HepG2 (cell line): ENCODE measurements around the gene BTBD3. TPM values are rescaled to one million over a fixed set of nuclear protein-coding genes. Genes with fewer than 3 reads are reported as not detected.

Source experiments
- ATF7 ChIP-seq, 2 experiments: fragments of 450-650 bp in 1 of 2; sonication (generic) in 1 of 2; formaldehyde crosslinking in 1 of 2; IDR thresholded peaks; 2 replicates each; pipeline versions ENCODE4 v1.4.0 to v1.6.1; 2016 to 2020; ENCODE audit warnings: antibody characterized with exemption in 1 of 2, mild to moderate bottlenecking in 1 of 2, missing genetic modification reagents in 1 of 2
- CREB1 ChIP-seq, 2 experiments: fragments of 450-650 bp in 1 of 2; IDR thresholded peaks; 2 replicates each; pipeline ENCODE4 v1.6.1; 2016 to 2017; ENCODE audit warnings: control low read depth in 1 of 2, mild to moderate bottlenecking in 1 of 2, missing compliant biosample characterization in 1 of 2, missing genetic modification characterization in 1 of 2
- HOXA5 ChIP-seq: sonication (generic); formaldehyde crosslinking; IDR thresholded peaks from 2 replicates; pipeline ENCODE4 v1.4.0; 2020; ENCODE audit warnings: missing genetic modification reagents
- KAT8 ChIP-seq: IDR thresholded peaks from 2 replicates; pipeline ENCODE4 v1.6.1; 2016; ENCODE audit warnings: missing genetic modification reagents, missing compliant biosample characterization
- MAZ ChIP-seq, 2 experiments: sonication (generic) in 1 of 2; formaldehyde crosslinking in 1 of 2; IDR thresholded peaks; 2 replicates each; pipeline versions ENCODE4 v1.5.0 to v1.6.1; 2012 to 2020; ENCODE audit warnings: low read depth in 2 of 2, mild to moderate bottlenecking in 2 of 2, borderline replicate concordance in 1 of 2, improper control_type of control experiment in 1 of 2, low read length in 1 of 2, missing genetic modification reagents in 1 of 2, moderate library complexity in 1 of 2
- MEF2D ChIP-seq: sonication (generic); formaldehyde crosslinking; IDR thresholded peaks from 2 replicates; pipeline ENCODE4 v1.5.1; 2020; ENCODE audit warnings: mild to moderate bottlenecking, missing genetic modification reagents
- MIXL1 ChIP-seq: IDR thresholded peaks from 2 replicates; pipeline ENCODE4 v1.6.1; 2016
- PCBP2 ChIP-seq: fragments of 200-400 bp; formaldehyde crosslinking; optimal IDR thresholded peaks from 2 replicates; pipeline ENCODE3; 2018; ENCODE audit warnings: low read length, low read depth; ENCODE audit not compliant: poor library complexity, severe bottlenecking
- SALL2 ChIP-seq: sonication (generic); formaldehyde crosslinking; IDR thresholded peaks from 2 replicates; pipeline ENCODE4 v1.8.1; 2023; ENCODE audit warnings: mild to moderate bottlenecking, missing genetic modification reagents, inconsistent platforms
- SP140L ChIP-seq: sonication (generic); formaldehyde crosslinking; IDR thresholded peaks from 2 replicates; pipeline ENCODE4 v1.4.0; 2020; ENCODE audit warnings: missing genetic modification reagents, borderline replicate concordance
- U2AF2 ChIP-seq: fragments of 200-400 bp; formaldehyde crosslinking; IDR thresholded peaks from 2 replicates; pipeline ENCODE4 v1.6.1; 2017; ENCODE audit warnings: low read depth, mild to moderate bottlenecking, low read length
- ZBTB33 ChIP-seq: sonication (generic); formaldehyde crosslinking; IDR thresholded peaks from 2 replicates; pipeline ENCODE4 v1.4.0; 2020; ENCODE audit warnings: missing genetic modification reagents
- ZFYVE20 ChIP-seq: sonication (generic); formaldehyde crosslinking; IDR thresholded peaks from 2 replicates; pipeline ENCODE4 v1.8.0; 2023; ENCODE audit warnings: low read depth, mild to moderate bottlenecking, moderate library complexity, missing genetic modification reagents, borderline replicate concordance
- ZNF101 ChIP-seq: sonication (generic); formaldehyde crosslinking; IDR thresholded peaks from 2 replicates; pipeline ENCODE4 v1.4.0; 2020; ENCODE audit warnings: mild to moderate bottlenecking, low read depth, missing genetic modification reagents, borderline replicate concordance
- ZNF230 ChIP-seq: sonication (generic); formaldehyde crosslinking; IDR thresholded peaks from 2 replicates; pipeline ENCODE4 v1.4.0; 2020; ENCODE audit warnings: mild to moderate bottlenecking, missing genetic modification reagents
- ZNF232 ChIP-seq: sonication (generic); formaldehyde crosslinking; IDR thresholded peaks from 2 replicates; pipeline ENCODE4 v1.4.0; 2020; ENCODE audit warnings: missing genetic modification reagents, borderline replicate concordance
- ZNF484 ChIP-seq: sonication (generic); formaldehyde crosslinking; IDR thresholded peaks from 2 replicates; pipeline ENCODE4 v1.5.1; 2020; ENCODE audit warnings: mild to moderate bottlenecking, low read depth, missing genetic modification reagents, borderline replicate concordance
- ZNF510 ChIP-seq: sonication (generic); formaldehyde crosslinking; IDR thresholded peaks from 2 replicates; pipeline ENCODE4 v1.4.0; 2020; ENCODE audit warnings: low read depth, mild to moderate bottlenecking, missing genetic modification reagents
- ZNF678 ChIP-seq: sonication (generic); formaldehyde crosslinking; IDR thresholded peaks from 2 replicates; pipeline ENCODE4 v1.4.0; 2020; ENCODE audit warnings: mild to moderate bottlenecking, missing genetic modification reagents
- ZNF800 ChIP-seq: sonication (generic); formaldehyde crosslinking; IDR thresholded peaks from 2 replicates; pipeline ENCODE4 v1.4.0; 2020; ENCODE audit warnings: missing genetic modification reagents
- ZNF891 ChIP-seq: sonication (generic); formaldehyde crosslinking; IDR thresholded peaks from 2 replicates; pipeline ENCODE4 v1.5.0; 2020; ENCODE audit warnings: mild to moderate bottlenecking, missing genetic modification reagents
- ZZZ3 ChIP-seq: sonication (generic); formaldehyde crosslinking; IDR thresholded peaks from 2 replicates; pipeline ENCODE4 v1.4.0; 2020; ENCODE audit warnings: missing genetic modification reagents, mild to moderate bottlenecking, borderline replicate concordance
- polyA plus RNA-seq, 8 experiments: library from polyadenylated mRNA; depleted of rRNA in 3 of 8; stranded (reverse) in 7 of 8; unstranded in 1 of 8; fragments of >200 nt; fragmentation: Illumina TruSeq in 4 of 8; extraction: Trizol in 4 of 8; gene quantifications; 2 replicates each; pipeline versions ENCODE4 v1.2.1 to v1.2.3, GENCODE V29; 2011 to 2016; ENCODE audit warnings: low read depth in 4 of 8, missing spikeins in 1 of 8, mixed read lengths in 1 of 8; ENCODE audit not compliant: insufficient read depth in 1 of 8
- total RNA-seq, 5 experiments: library from RNA; depleted of rRNA; stranded (reverse); fragments of >200 nt; fragmentation: Illumina TruSeq; extraction: Trizol; gene quantifications; 2 replicates each; pipeline ENCODE4 v1.2.3, GENCODE V29; 2016; ENCODE audit warnings: low read depth in 1 of 5
- TF ChIP-seq, protein P1 (sequence below): sonication (generic); formaldehyde crosslinking; IDR thresholded peaks from 2 replicates; pipeline ENCODE4 v1.8.1; 2022; ENCODE audit warnings: low read depth, mild to moderate bottlenecking, missing genetic modification reagents

The BTBD3 gene
- total and polyA plus RNA-seq, 2 of the 13 experiments (the other 11 are each of a cell fraction or from before 2014, with no cell fraction given): 32.2 to 41.8 TPM

DNA sequence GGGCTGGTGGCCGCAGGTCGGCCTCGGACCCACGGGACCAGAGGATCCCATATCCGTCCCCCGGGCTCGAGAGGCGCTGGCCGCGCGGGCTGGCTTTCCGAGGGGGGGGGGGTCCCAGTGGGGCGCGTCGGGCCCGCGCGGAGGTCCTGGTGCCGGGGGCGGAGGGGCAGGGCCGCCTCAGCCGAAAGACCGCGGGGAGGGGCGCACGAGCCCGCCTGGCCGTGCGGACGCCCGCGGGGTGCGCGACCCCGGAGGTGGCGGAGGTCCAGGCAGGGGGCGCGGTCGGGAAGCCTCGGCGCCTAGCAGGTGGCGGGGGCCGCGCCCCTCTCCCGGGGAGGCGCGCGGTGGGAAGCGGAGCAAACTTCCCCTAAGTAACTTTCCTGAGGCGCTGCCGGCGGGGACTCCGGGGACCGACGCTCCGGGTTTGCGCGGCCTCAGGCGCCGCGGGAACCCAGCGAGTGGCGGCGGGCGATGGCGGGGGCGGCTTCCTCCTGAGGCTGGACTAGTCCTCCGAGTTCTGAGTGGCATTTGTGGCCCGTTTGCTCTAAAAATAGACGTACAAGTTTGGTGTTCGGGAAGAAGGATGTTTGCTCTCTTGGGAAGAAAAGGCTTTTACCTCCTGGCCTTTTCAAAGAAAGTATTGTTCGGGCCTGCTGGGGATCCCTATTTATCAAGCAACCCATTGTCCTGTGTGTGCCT, 26.5 kb upstream of the BTBD3 start (continued):
- TF ChIP-seq MAZ (IDR thresholded peaks at IDR 0.05; ENCODE audit: borderline replicate concordance, low read depth, low read length) (peak; percentile 72), MAZ (CRISPR knock-in tag; IDR thresholded peaks at IDR 0.05; ENCODE audit: low read depth) (peak; percentile 79; the same call in 1 of the 2 replicates), ZNF101 (no peak), ZNF230 (CRISPR knock-in tag) (no peak), MEF2D (CRISPR knock-in tag) (no peak), ZNF891 (peak; percentile 35; the same call in 1 of the 2 replicates), ZNF510 (CRISPR knock-in tag) (no peak), HOXA5 (CRISPR knock-in tag) (no peak), CREB1 (IDR thresholded peaks at IDR 0.05) (no peak), CREB1 (CRISPR knock-in tag; IDR thresholded peaks at IDR 0.05) (no peak), PCBP2 (no peak), ZBTB33 (CRISPR knock-in tag) (no peak), ZNF232 (CRISPR knock-in tag) (no peak), ZNF800 (CRISPR knock-in tag) (no peak), ZFYVE20 (0 out of 2 replicates have a peak, but pooled peaks have one; percentile 6), SP140L (CRISPR knock-in tag) (no peak), ATF7 (IDR thresholded peaks at IDR 0.05) (no peak), ATF7 (CRISPR knock-in tag; IDR thresholded peaks at IDR 0.05) (no peak), U2AF2 (no peak), SALL2 (CRISPR knock-in tag) (peak; percentile 75; the same call in 1 of the 2 replicates), ZZZ3 (CRISPR knock-in tag) (no peak), MIXL1 (CRISPR knock-in tag) (no peak), ZNF484 (CRISPR knock-in tag) (no peak), KAT8 (CRISPR knock-in tag) (no peak), ZNF678 (CRISPR knock-in tag) (no peak)
- TF ChIP-seq, protein P1, sequence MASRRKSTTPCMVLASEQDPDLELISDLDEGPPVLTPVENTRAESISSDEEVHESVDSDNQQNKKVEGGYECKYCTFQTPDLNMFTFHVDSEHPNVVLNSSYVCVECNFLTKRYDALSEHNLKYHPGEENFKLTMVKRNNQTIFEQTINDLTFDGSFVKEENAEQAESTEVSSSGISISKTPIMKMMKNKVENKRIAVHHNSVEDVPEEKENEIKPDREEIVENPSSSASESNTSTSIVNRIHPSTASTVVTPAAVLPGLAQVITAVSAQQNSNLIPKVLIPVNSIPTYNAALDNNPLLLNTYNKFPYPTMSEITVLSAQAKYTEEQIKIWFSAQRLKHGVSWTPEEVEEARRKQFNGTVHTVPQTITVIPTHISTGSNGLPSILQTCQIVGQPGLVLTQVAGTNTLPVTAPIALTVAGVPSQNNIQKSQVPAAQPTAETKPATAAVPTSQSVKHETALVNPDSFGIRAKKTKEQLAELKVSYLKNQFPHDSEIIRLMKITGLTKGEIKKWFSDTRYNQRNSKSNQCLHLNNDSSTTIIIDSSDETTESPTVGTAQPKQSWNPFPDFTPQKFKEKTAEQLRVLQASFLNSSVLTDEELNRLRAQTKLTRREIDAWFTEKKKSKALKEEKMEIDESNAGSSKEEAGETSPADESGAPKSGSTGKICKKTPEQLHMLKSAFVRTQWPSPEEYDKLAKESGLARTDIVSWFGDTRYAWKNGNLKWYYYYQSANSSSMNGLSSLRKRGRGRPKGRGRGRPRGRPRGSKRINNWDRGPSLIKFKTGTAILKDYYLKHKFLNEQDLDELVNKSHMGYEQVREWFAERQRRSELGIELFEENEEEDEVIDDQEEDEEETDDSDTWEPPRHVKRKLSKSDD: no peak
